Hippocampal formation (tissue), 2 donors: ENCODE data around the gene SYMPK.

Source experiments
- DNase-seq, 2 donors: peaks; one replicate each; lab custom pipeline; 2025; lab: John Stamatoyannopoulos, UW

Gene SYMPK

GRCh38 chr19:45825263-45825605 is 37.7 kb downstream of the SYMPK start:
- no peak for DNase-seq

DNA sequence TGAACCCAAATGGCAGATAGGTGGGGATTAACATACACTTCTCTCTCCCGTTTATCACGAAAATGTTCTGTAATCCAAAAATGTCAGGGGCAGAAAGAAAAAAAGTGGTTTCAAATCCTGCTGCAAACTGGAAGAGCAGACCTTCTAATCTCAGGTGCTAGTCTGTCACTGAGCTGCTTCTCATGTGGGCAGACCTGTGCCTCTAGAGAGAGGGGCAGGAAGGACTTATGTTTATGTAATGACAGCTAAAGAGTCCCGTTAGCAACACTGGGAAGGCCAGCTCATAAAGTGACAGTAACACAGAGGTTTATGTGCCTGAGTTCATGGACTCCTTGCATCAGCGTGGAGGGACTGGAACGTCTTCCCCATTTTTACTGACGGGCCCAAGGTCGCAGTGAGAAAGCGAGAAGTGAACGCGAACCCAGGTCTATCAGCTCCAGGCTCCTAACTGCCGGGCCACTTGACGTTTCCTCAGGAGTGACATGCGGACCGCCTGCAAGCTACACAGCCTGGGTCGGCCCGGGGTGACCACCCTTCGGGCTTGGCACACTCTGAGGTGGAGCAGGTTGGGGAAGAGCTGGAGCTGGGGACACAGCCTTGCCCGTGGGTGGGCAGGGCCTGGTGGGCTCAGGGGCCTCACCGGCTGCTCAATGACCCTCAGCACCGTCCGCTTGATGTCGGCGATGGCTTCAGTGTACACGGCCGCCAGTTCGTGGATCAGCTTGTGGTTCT is 38.2 kb downstream of the SYMPK start:
- no peak for DNase-seq

DNA sequence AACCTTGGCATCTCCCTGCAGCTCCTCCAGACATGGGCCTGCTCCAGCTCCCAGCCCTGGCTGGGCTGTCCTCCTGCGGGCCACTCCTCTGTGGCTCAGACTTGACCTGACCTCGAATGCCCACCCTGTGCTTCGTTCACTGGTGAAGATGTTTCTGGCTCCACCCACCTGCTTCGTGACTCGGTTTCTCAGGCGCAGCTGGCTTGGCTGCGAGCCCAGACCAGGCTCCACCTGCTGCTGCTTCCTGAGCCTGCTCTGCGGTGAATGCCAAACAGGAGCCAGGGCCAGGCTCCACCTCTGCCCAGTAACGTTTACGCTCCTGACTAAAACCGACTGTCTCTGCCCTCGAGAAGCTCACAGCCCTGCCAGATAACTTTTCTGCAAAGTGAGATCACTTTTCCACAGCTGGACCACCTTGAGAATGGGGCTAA is 38.9 kb downstream of the SYMPK start:
- no peak for DNase-seq

GRCh38 chr19:45823182-45823581 is 39.8 kb downstream of the SYMPK start:
- no peak for DNase-seq

GRCh38 chr19:45822716-45823115 is 40.2 kb downstream of the SYMPK start:
- DNase-seq, result no peak

DNA sequence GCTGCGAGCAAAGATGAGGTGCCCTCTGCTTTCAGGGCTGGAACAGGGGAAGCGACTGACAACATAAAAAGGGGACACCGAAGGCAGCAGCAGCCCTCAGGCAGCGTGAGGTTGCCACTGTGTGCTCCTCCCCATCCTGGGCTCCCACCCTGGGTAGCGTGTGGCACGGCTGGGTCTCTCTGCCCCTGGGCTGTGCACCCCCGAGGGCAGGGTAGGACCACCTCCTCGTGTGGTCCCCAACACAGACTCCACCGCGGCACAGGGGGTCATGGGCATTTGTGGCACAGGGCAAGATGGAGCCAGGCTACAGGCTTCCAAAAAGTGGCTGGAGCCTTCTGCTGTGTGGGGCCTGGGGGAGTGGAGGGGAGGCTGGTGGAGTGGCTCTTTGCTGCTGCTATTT is 41.4 kb downstream of the SYMPK start:
- no peak for DNase-seq

DNA sequence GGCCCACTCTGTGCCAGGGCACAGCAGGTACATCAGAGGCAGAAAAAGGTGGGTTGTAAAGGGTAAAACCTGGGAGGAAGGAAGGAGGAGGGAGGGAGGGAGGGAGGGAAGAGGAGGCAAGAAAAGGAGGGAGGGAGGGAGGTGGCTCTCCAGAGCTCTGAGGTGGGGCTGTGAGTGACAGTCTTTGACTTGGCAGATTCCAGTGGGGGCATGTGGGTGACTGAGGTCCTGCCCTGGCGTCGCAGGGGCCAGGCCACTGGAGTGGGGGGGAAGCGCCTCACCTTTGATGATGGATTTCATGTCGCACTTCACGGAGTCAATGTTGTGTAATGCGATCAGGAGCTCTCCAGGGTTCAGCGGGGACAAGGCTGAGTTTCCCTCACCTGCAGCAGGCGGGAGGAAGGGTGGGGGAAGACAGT is 41.8 kb downstream of the SYMPK start:
- DNase-seq, result no peak

DNA sequence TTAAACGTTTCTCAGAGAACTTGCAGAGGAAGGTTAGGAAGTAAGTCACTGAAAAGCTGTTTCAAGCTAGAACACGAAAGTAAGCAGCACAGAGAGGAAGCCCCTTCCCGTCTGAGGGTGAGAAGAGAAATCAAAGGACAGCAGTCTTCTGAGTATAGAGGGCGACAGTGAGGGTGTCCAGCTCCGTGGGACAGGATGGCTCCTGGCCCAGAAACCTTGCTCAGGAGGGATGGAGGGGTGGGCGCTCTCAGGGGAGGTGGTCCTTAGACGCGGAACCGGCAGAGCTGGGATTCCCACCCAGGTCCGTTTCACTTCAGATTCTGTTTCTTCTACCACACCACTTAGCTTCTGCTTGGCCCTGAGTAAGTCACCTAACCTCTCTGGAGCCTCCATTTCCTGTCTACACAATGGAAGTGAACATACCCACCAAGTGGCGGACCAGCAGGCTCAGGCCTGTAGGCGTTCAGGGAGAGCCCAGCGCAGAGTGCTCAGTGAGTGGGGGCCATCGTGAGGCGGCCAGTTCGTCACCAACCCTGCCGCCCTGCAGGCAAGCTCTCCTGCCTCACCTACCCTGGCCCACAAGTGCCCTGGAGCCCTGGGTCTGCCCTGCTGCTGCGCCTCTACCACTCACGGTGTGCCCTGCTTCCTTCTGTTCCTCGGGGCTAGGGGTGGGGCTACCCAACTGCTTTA is 42.4 kb downstream of the SYMPK start:
- no peak for DNase-seq

- no peak for DNase-seq
Observed at GRCh38 chr19:45819769-45820168, 43.2 kb downstream of the SYMPK start.

GRCh38 chr19:45817725-45818301 is 45.1 kb downstream of the SYMPK start:
- no peak for DNase-seq

DNA sequence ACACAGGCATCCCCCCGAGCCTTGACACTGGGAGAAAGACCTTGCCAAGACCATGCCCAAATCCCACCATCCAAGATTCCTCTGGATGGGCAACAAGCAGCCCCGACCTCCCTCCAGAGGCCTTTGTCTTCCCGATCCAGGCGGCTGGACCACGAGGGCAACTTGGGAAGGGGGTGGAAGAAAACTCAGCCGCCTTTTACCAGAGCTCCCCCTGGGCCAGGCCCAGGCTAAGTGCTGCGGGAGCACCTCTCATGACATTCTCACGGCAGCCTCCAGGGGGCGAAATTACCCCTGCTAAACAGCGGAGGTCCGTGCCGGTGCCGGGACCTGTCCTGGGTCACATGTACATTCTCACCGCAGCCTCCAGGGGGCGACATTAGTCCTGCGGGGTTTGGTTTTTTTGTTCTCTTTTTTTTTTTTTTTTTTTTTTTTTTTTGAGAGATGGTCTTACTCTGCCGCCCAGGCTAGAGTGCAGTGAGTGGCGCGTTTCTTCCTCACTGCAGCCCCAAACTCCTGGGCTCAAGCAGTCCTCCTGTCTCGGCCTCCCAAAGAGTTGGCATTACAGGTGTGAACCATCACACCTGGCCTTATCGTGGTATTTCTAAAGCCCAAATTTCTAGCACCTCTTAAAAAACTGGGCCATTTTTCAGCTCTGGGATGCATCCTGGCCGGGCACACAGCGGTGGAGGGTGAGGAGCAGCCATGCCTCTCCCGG is 45.8 kb downstream of the SYMPK start:
- DNase-seq, result peak; percentile 66 to 73

DNA sequence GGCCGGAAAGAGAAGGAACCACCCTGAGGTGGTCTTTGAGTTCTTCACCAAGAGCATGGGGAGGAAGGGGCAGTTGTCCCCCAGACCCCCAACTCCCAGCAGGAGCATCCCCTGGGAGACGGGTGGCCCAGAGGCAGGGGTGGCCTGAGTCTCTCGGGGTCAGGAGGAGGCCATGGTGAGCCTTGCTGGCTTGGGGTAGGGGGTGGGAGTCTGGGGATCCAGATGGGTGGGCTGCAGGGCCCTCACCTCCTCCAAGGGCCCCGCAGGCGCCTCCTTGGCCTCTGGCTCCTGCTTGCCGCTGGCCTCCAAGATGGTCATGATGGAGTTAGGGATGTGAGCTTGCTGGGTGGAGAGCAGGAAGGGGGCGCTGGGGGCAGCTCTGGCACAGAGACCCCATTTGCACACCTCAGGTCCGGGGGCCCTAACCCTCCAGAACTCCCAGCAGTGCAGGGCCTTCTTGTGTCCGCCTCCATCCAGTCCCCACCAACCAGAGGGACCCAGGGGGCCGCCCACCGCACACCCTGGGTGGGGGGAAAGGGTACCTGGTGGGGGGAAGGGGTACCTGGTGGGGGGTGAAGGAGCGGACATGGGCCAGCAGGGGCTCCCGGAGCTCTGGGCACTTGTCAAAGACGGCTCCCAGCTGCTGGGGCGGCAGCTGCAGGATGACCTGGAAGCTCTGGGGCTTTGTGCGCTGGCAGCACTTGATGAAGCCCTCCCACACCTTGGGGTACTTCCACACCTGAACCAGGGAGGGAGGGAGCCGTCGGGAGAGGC is 46.5 kb downstream of the SYMPK start:
- no peak for DNase-seq

DNA sequence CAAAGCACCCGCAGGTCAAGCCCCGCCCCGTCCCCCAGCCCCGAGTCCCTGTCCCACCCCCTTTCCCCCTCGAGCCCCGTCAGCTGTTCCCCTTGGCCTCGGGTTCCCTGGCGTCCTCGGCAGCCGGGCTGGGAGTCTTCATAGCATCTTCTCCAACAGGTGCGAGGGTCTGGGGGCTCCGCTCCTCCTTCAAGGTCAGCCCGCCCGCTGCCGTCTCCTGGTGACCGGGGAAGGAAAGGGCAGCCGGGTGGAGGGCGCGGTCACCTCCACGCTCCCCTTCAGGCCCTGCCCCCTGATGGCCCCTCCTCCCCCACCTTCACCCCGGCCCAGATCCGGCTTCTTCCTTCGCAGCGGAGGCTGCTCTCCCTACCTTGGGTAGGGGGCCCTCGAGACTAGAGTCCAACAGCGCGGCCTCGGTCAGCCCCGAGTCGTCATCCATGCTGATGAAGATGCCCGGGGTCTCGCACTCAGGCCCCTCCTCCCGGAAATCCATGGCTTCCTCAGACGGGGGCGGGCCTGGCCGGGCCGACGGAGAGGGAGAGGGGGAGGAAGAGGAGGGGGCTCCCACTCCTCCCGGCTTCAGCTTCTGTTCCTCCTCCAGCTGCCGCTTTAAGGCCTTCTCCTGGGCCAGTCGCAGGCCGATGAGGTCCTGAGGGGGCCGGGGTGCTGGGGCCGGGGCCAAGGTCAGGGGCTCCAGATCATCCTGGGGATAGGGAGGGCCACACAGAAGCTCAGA is 47.3 kb downstream of the SYMPK start:
- no peak for DNase-seq

DNA sequence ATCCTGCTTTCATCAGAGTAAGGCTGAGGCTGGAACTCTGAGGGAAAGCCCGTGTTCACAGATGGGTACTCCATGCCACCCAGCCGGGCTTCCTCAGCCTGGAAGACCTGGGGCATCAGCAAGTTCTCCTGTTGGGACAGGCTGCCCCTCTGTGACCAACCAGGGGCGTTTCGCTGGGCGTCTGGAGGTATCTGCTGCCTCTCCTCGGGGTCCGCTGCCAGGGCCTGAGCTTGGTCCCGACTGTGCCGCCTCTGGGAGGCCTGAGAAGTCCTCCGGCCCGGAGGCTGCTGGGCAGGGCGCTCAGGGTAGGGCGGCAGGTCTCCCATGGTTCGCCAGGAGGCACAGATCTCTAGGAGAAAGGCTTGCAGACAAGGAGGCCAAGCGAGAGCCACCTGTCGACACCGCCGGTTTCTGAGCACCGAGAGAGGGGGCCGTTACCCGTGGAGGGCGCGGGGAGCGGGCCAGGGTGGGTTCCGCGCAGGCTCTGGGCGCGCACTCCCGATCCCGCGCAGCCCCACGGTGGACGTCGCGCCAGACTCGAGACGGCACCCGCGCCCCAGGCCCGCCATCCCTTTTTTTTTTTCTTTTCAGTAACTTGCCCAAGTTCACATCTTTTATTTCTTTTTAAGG is 48.0 kb downstream of the SYMPK start, which contains the start of gene RSPH6A:
Gene RSPH6A, minus strand, starts transcription at position 458 of the 630 bp plus-strand sequence. Its CDS starts 132 bp downstream, at position 326.
- no peak for DNase-seq

DNA sequence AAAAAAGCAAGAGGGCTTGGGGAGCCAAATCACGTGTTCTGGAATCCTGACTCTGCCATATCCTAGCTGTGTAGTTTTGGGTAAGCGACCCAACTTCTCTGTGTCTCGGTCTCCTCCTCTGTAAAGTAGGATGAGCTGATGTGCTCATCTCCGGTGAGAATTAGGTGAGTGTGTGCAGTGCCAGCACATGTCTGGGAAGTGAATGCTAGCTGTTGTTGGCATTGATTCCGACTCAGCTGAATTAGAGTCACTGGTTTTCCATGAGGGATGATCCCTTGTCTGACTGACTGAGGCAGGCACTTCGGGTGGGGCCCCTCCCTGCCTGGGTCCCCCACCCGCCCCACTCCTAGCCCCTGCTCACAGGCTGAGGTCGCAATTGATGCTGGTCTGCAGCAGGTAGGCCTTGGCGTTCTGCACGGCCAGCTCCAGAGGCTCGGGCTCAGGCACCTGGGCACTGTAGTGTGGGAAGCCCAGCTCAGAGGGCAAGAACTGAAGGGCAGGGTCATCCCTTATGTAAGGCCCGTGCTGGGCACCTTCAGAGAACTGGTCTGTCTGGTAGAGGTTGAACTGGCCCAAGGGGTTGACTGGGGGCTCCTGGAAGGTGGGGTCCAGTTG is 48.7 kb downstream of the SYMPK start:
- no peak for DNase-seq

DNA sequence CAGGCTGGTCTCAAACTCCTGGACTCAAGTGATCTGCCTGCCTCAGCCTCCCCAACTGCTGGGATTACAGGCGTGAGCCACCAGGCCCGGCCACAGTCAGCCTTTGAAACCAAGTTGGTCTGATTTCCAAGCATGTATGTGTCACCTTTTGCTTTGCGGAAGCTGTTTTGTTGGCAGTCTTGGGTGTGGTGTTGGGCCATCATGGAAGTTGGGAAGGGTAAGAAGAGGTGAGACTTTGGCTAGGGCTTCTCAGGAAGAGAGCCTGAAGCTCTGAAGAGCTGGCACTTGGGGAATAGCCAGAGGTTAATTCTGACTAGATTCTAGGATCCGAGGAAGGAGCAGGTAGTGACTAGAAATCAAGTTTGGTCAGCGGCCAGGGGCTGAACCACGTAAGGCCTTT is 50.6 kb downstream of the SYMPK start:
- no peak for DNase-seq

- no peak for DNase-seq
Observed at GRCh38 chr19:45809643-45810159, 53.2 kb downstream of the SYMPK start.

DNA sequence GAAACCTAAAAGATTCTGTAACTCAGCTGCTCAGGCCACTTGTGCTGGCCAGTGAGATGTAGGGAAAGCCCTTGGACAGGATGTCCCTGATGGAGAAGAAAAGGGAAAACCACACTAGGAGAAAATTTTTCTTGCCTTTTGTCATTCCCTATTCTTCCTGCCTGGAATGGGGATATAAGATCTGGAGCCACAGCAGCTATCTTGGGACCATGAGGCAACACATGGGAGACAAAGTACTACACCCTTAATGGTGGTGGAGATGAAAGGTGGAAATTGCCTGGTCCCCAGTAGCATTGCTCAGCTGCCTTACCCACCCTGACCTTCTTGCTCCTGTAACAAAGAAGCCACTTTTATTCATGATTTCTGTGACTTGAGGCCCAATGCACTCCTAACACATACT is 57.2 kb downstream of the SYMPK start:
- DNase-seq, result no peak

DNA sequence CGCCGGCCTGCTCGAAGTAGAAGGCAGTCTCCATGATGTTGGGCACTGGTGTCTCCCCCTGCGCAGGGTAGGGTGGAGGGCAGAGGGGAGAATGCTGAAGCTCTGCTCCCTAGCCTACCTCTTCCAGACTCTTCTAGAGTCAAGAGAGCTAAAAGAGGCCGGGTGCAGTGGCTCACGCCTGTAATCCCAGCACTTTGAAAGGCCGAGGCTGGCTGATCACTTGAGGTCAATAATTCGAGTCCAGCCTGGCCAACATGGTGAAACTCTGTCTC is 58.1 kb downstream of the SYMPK start:
- no peak for DNase-seq
